CD8-positive, alpha-beta memory T cell (primary cell): ENCODE measurements around the gene SLC2A1. TPM values are rescaled to one million over a fixed set of nuclear protein-coding genes. Genes with fewer than 3 reads are reported as not detected.
A peak's percentile ranks its signal among the peaks of the same experiment; 100 is the strongest.

Source experiments
- CTCF ChIA-PET: fragments of 350-600 bp; sonication (Branson Sonifier 250); formaldehyde crosslinking; loops from one replicate; lab custom pipeline; 2021; ENCODE audit warnings: antibody characterized with exemption; lab: Charles Lee
- POLR2A ChIA-PET: fragments of 350-600 bp; sonication (Branson Sonifier 250); formaldehyde crosslinking; loops from one replicate; lab custom pipeline; 2021; ENCODE audit warnings: antibody characterized with exemption; lab: Charles Lee
- DNase-seq, 5 donors: peaks; one replicate each; pipeline versions ENCODE4 v3.0.0 to v3.0.0-alpha.2; 2020 to 2022; ENCODE audit warnings: mixed read lengths in 1 of 5
- H3K27ac ChIP-seq: one replicate; pipeline ENCODE4 v1.7.0; 2013; ENCODE audit warnings: low read depth, mild to moderate bottlenecking, low read length, moderate library complexity
- H3K27me3 ChIP-seq: 2 replicates; pipeline ENCODE4 v1.7.0; 2013; ENCODE audit warnings: low read length, mild to moderate bottlenecking; ENCODE audit not compliant: insufficient read depth, poor library complexity, severe bottlenecking
- H3K36me3 ChIP-seq: 2 replicates; pipeline ENCODE4 v1.7.0; 2013; ENCODE audit warnings: mild to moderate bottlenecking, low read length, moderate library complexity; ENCODE audit not compliant: insufficient read depth
- H3K4me1 ChIP-seq: 2 replicates; pipeline ENCODE4 v1.7.0; 2013; ENCODE audit warnings: mild to moderate bottlenecking, low read length, moderate library complexity; ENCODE audit not compliant: insufficient read depth
- H3K4me3 ChIP-seq: 2 replicates; pipeline ENCODE4 v1.7.0; 2013; ENCODE audit warnings: mild to moderate bottlenecking, low read length
- H3K9me3 ChIP-seq: 2 replicates; pipeline ENCODE4 v1.7.0; 2013; ENCODE audit warnings: mild to moderate bottlenecking, low read length
- H3K27ac Mint-ChIP-seq, 8 donors: one replicate each; pipeline ENCODE4 v1.8.0; 2020 to 2021; ENCODE audit warnings: mixed read lengths in 8 of 8, mild to moderate bottlenecking in 6 of 8, inconsistent platforms in 3 of 8, moderate library complexity in 3 of 8
- H3K27me3 Mint-ChIP-seq, 2 donors: one replicate each; pipeline ENCODE4 v1.8.0; 2020 to 2021; ENCODE audit warnings: mixed read lengths in 2 of 2, mild to moderate bottlenecking in 1 of 2, moderate library complexity in 1 of 2
- H3K36me3 Mint-ChIP-seq, 3 donors: one replicate each; pipeline ENCODE4 v1.8.0; 2020 to 2021; ENCODE audit warnings: mixed read lengths in 3 of 3, inconsistent platforms in 1 of 3, mild to moderate bottlenecking in 1 of 3
- H3K4me1 Mint-ChIP-seq, 3 donors: one replicate each; pipeline ENCODE4 v1.8.0; 2020 to 2021; ENCODE audit warnings: mixed read lengths in 3 of 3, inconsistent platforms in 1 of 3, mild to moderate bottlenecking in 1 of 3
- H3K4me3 Mint-ChIP-seq, 7 donors: one replicate each; pipeline ENCODE4 v1.8.0; 2020 to 2021; ENCODE audit warnings: mixed read lengths in 7 of 7, mild to moderate bottlenecking in 6 of 7, moderate library complexity in 4 of 7, inconsistent platforms in 2 of 7
- H3K9me3 Mint-ChIP-seq, 5 donors: one replicate each; pipeline ENCODE4 v1.8.0; 2020 to 2022; ENCODE audit warnings: mixed read lengths in 5 of 5, mild to moderate bottlenecking in 3 of 5, moderate library complexity in 2 of 5, inconsistent platforms in 1 of 5
- polyA plus RNA-seq: library from polyadenylated mRNA; unstranded; fragments of 300-500 nt; fragmentation: Illumina TruSeq; gene quantifications from one replicate; pipeline ENCODE4 v1.2.3, GENCODE V29; 2021
- total RNA-seq, 2 experiments: library from RNA; stranded (reverse); gene quantifications; one replicate each; pipeline ENCODE4 v1.2.3, GENCODE V29; 2021

SLC2A1 gene
- total and polyA plus RNA-seq, 3 experiments from 2014 or later: 42.6 to 108 (median 103) TPM

DNA sequence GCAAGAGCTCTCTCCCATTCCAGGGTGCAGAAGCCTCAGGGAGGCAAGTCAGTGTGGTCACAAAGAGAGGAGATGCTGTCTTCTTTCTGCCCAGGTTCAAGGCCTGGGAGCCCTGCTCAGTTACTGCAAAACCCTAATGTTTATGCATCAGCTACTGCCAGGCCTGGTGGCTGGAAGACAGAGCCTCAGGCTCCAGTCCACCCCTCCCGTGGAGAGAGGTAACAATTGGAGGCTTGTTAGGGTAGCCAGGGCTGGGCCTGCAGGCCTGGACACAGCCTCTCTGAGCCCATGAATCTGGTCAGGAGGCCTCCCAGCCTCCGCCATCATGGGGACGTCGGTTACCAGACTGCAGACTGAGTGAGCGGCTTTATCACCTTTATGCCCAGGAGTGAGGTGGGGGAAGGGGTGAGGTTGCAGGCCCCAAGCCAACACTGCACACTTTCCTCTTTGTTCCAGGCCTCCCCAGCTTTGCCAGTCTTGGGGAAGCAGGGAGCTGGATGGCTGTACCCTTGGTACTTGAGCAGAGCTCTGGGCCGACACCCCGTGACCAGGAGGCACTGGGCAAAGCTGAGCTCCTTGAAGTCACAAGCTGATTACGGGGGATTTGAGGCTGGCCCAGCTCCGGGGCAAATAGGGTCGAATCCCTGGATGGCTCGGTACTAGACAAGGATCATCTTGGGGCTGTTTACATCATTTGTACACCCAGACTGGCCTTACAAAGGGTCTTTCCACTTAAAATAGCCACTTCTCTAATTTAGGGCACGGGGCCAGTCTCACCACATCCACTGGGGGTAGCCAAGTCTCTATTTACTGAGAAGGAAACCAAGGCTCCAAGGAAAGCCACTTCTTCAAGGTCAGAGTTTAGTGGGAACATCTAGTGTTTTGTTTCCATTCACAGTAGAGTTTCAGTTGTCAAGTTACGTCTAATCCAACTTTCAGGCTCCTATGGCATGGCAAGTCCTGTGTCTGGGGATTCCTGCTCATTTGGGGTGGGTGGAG, 5.2 kb downstream of the SLC2A1 start:
- H3K4me3 ChIP-seq: peak overlapping the region; percentile 49

DNA sequence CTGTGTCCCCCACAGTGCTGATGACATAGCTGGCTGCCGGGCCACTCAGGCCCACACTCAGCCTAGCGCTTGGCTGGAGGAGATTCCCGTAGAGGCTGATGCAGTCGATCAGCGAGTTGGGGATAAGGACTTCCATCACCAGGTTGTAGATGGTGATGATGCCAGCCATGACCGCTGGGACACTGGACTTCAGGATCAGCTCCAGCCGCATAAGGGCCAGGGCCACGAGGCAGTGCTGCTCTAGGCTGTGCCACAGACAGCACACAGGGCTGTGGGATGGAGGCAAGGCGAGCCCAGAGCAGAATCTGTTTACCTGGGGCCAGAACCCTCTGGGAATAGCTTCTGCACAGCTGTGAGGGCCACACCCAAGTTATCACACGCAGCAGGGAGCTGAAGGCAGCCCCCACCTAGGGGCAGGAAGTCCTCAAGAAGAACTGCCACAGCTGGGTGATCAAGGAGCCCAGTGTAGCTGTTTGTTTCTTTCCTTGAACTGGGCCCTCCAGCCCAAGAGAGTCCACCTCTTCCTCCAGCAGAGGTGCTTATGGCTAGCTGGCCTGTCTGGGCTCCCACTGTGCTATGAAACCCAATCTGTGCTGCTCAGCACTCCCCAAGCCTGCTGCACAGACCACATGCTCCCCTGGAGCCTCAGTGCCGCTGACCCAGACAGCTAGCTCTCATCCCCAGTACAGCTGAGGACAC, 6.2 kb downstream of the SLC2A1 start:
- H3K9me3 ChIP-seq: no peaks in the 10 kb centered on the region
- H3K27ac ChIP-seq: peak overlapping the region; percentile 49
- H3K27me3 ChIP-seq: no peaks in the 10 kb centered on the region
- DNase-seq: peak in 1 of 5 donors; percentile 68
- peak overlapping the region; percentile 40 to 95 (median 90) for H3K27ac Mint-ChIP-seq
- peak overlapping the region; percentile 46 to 87 (median 64) for H3K4me3 Mint-ChIP-seq
- no peaks in the 10 kb centered on the region for H3K36me3 ChIP-seq
- peaks cover 0 to 56% (median 8%) of the 10 kb centered on the region in 3 donors for H3K36me3 Mint-ChIP-seq
- ChIA-PET POLR2A (interaction anchor here (0.6 to 2.6 kb wide), 8 partner anchors 14 to 263 kb away, joined by 3 to 28 read pairs (median 4); no protein-coding TSS in a partner anchor), CTCF (interaction anchor here (0.8 to 4.6 kb wide), 11 partner anchors 9 to 121 kb away, joined by 3 to 17 read pairs (median 6); no protein-coding TSS in a partner anchor)
- H3K27me3 Mint-ChIP-seq: no peaks in the 10 kb centered on the region
- peaks cover 91% of the 10 kb centered on the region for H3K4me1 ChIP-seq
- H3K4me1 Mint-ChIP-seq: peaks cover 81 to 94% (median 90%) of the 10 kb centered on the region in 3 donors
- H3K9me3 Mint-ChIP-seq: no peaks in the 10 kb centered on the region
- peak overlapping the region; percentile 49 for H3K4me3 ChIP-seq

More for the DNA sequence above, 5.2 kb downstream of the SLC2A1 start:
- Histone ChIP-seq H3K27me3 (no peaks in the 10 kb centered on the region), H3K9me3 (no peaks in the 10 kb centered on the region), H3K4me1 (peaks cover 81% of the 10 kb centered on the region), H3K27ac (peak overlapping the region; percentile 49), H3K36me3 (no peaks in the 10 kb centered on the region)
- Mint-ChIP-seq H3K36me3 (peaks cover 0 to 50% (median 8%) of the 10 kb centered on the region in 3 donors), H3K27ac (peak overlapping the region; percentile 57 to 95 (median 90)), H3K4me1 (peaks cover 74 to 84% (median 83%) of the 10 kb centered on the region in 3 donors), H3K4me3 (peak overlapping the region; percentile 46 to 87 (median 68)), H3K9me3 (no peaks in the 10 kb centered on the region), H3K27me3 (no peaks in the 10 kb centered on the region)
- ChIA-PET CTCF (interaction anchor here (1.1 to 4.6 kb wide), 13 partner anchors 10 to 496 kb away, joined by 3 to 17 read pairs (median 6); no protein-coding TSS in a partner anchor), POLR2A (interaction anchor here (0.8 to 2.6 kb wide), 7 partner anchors 15 to 171 kb away, joined by 3 to 28 read pairs (median 4); no protein-coding TSS in a partner anchor)
- no peak for DNase-seq

DNA sequence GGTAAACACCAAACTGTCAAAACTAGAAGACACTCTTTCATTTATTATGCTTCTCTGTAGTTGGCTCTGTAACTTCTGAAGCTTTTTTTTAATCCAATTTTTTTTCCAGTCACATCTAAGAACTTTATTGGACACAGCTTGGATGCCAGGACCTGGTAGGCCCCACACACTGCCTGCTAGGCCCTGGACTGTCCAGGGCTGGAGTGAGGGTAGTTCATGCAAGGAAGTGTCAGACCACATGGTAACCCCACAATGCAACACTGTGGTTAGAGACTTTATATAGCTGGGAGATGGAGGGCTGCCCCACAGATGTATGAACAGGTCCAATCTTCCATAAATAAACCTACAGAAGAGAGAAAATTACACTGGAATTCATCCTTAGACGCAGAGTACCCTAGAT, 7.1 kb downstream of the SLC2A1 start:
- peaks cover 0 to 55% (median 4%) of the 10 kb centered on the region in 3 donors for H3K36me3 Mint-ChIP-seq
- no peaks in the 10 kb centered on the region for H3K9me3 Mint-ChIP-seq
- CTCF ChIA-PET: interaction anchor here (1.0 to 4.6 kb wide), 6 partner anchors 10 to 38 kb away, joined by 3 to 17 read pairs (median 5); no protein-coding TSS in a partner anchor
- peak overlapping the region; percentile 22 to 87 (median 64) for H3K4me3 Mint-ChIP-seq
- no peak for DNase-seq
- H3K4me3 ChIP-seq: no peak overlapping the region
- no peaks in the 10 kb centered on the region for H3K27me3 ChIP-seq
- no peaks in the 10 kb centered on the region for H3K9me3 ChIP-seq
- H3K4me1 Mint-ChIP-seq: peaks cover 82 to 96% (median 91%) of the 10 kb centered on the region in 3 donors
- no peak overlapping the region for H3K27ac ChIP-seq
- peaks cover 94% of the 10 kb centered on the region for H3K4me1 ChIP-seq
- H3K36me3 ChIP-seq: no peaks in the 10 kb centered on the region
- POLR2A ChIA-PET: interaction anchor here (0.6 to 2.6 kb wide), 5 partner anchors 16 to 262 kb away, joined by 3 to 28 read pairs (median 9); no protein-coding TSS in a partner anchor
- H3K27ac Mint-ChIP-seq: peak overlapping the region; percentile 40 to 95 (median 88)
- no peaks in the 10 kb centered on the region for H3K27me3 Mint-ChIP-seq

DNA sequence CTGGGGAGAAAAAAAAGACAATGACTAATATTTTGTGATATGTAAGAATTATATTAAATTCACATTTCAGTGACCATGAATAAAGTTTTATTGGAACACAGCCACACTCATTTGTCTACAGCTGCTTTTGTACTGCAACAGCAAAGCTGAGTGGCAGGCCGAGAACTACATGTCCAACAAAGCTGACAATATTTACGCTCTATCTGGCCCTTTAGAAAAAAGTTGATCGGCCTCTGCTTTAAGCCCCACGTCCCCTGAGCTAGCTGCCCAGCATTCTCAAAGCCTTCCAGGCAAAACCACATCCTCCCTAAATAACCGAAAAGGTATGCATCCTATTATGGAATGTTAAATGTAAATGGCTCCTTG, 8.6 kb downstream of the SLC2A1 start:
- ChIA-PET CTCF (interaction anchor here (1.3 to 2.1 kb wide), 4 partner anchors 8 to 27 kb away, joined by 3 to 5 read pairs (median 4); no protein-coding TSS in a partner anchor), POLR2A (interaction anchor here (1.9 kb wide), 1 partner anchor 18 kb away, joined by 7 read pairs; no protein-coding TSS in a partner anchor)
- Histone ChIP-seq H3K36me3 (no peaks in the 10 kb centered on the region), H3K27ac (peak overlapping the region; percentile 57), H3K27me3 (no peaks in the 10 kb centered on the region), H3K9me3 (no peaks in the 10 kb centered on the region), H3K4me3 (no peak overlapping the region), H3K4me1 (peaks cover 98% of the 10 kb centered on the region)
- Mint-ChIP-seq H3K27me3 (peaks cover 0 to 1% of the 10 kb centered on the region in 2 donors), H3K27ac (peak overlapping the region in 6 of 8 donors; percentile 72 to 86 (median 78)), H3K36me3 (peaks cover 0 to 55% (median 2%) of the 10 kb centered on the region in 3 donors), H3K9me3 (no peaks in the 10 kb centered on the region), H3K4me3 (peak overlapping the region in 6 of 7 donors; percentile 15 to 81 (median 44)), H3K4me1 (peaks cover 87 to 99% (median 95%) of the 10 kb centered on the region in 3 donors)
- DNase-seq: no peak

DNA sequence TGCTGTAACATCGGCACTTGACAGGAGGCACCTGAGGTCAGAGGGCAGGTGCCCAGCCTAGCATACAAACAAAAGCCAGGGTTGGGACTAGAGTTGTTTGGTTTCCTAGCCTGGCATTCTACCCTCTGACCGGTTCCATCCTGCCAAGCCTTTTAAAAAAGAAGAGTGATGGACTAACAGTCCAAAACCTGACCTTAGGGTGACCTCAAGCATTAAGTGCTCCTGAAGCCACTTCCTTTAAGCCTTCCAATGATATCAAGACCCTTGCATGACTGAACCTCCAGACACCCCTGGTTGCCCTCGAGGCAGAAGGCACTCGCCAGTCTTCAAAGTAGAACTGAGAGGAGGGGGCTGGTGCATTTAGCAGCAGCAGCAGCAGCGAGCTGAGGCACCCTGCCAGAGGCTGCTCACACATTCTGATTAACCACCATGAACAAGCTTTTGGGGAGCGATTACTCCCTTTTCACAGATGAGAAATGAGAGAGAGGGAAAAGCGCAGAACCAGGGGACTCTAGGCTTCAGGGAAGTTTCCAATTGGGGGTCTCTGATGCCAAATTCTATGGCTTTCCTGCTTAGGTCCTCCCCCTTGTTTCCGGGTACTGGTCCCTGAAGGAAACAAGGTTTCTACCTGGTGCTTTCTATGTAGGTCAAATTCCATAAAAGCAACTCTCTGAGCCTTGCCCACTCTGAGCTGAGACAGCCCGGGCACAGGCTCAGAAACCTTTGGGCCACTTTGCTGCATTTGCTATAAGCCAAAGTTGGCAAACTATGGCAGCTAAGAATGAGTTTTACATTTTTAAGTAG, 9.2 kb downstream of the SLC2A1 start:
- peak overlapping the region in 6 of 7 donors; percentile 29 to 72 (median 51) for H3K4me3 Mint-ChIP-seq
- Histone ChIP-seq H3K36me3 (no peaks in the 10 kb centered on the region), H3K27ac (peak overlapping the region; percentile 57), H3K27me3 (no peaks in the 10 kb centered on the region), H3K4me1 (peaks cover 98% of the 10 kb centered on the region), H3K9me3 (no peaks in the 10 kb centered on the region), H3K4me3 (peak overlapping the region; percentile 22)
- POLR2A ChIA-PET: interaction anchor here (1.9 kb wide), 1 partner anchor 17 kb away, joined by 7 read pairs; no protein-coding TSS in a partner anchor
- no peak for DNase-seq
- peak overlapping the region in 7 of 8 donors; percentile 76 to 86 (median 79) for H3K27ac Mint-ChIP-seq
- peaks cover 0 to 1% of the 10 kb centered on the region in 2 donors for H3K27me3 Mint-ChIP-seq
- H3K4me1 Mint-ChIP-seq: peaks cover 87 to 99% (median 95%) of the 10 kb centered on the region in 3 donors
- no peaks in the 10 kb centered on the region for H3K9me3 Mint-ChIP-seq
- CTCF ChIA-PET: interaction anchor here (1.3 to 2.1 kb wide), 4 partner anchors 8 to 27 kb away, joined by 3 to 5 read pairs (median 4); no protein-coding TSS in a partner anchor
- H3K36me3 Mint-ChIP-seq: peaks cover 0 to 50% (median 2%) of the 10 kb centered on the region in 3 donors

DNA sequence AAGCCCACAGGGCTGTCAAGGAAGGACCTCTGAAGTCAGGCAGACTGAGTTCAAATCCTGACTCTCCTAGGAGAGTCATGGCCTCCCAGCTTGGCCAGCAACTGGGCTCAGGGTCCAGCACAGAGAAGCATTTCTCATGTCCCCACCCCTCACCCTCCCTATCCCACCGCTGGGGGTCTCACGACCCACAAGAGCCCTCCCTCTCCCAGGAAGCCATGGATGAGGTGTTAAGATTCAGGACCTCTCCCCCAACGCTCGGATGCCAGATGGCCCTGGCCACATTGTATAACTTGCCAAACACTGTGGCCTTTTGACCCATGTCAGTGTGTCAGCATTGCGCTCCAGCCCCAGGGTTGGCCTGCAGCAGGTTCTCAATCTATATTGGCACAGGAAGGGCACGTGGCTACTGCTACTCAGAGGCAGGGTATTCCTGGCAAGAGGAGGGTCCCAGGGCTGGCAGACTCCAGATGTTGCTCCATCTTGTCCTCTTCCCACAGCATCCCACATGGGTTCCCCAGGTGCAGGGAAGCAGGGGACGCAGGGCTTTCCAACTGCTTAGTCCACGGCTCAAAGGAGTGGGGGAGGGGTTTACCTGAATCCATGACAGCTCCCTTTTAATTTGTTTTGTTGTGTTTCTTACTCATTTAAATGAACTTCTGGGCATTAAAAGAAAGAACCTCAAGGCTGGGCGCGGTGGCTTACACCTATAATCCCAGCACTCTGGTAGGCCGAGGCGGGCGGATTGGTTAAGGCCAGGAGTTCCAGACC, 10.5 kb downstream of the SLC2A1 start:
- no peak overlapping the region for H3K4me3 ChIP-seq
- H3K27me3 ChIP-seq: no peaks in the 10 kb centered on the region
- ChIA-PET CTCF (interaction anchor here (0.9 to 1.9 kb wide), 5 partner anchors 12 to 126 kb away, joined by 3 to 9 read pairs (median 4); no protein-coding TSS in a partner anchor), POLR2A (interaction anchor here (1.9 kb wide), 1 partner anchor 16 kb away, joined by 7 read pairs; no protein-coding TSS in a partner anchor)
- H3K36me3 ChIP-seq: no peaks in the 10 kb centered on the region
- Mint-ChIP-seq H3K4me1 (peaks cover 89 to 99% (median 96%) of the 10 kb centered on the region in 3 donors), H3K4me3 (peak overlapping the region in 4 of 7 donors; percentile 24 to 69 (median 26)), H3K27me3 (peaks cover 0 to 3% of the 10 kb centered on the region in 2 donors), H3K36me3 (peaks cover 0 to 50% (median 2%) of the 10 kb centered on the region in 3 donors), H3K27ac (peak overlapping the region in 7 of 8 donors; percentile 46 to 91 (median 68)), H3K9me3 (no peaks in the 10 kb centered on the region)
- no peak for DNase-seq
- H3K27ac ChIP-seq: peak overlapping the region; percentile 4
- H3K9me3 ChIP-seq: no peaks in the 10 kb centered on the region
- H3K4me1 ChIP-seq: peaks cover 98% of the 10 kb centered on the region
